ENCODE results near the gene OOSP2. TPM values are rescaled to one million over a fixed set of nuclear protein-coding genes. Genes with fewer than 3 reads are reported as not detected.

The OOSP2 gene
- total and polyA plus RNA-seq, 2 of the 13 experiments (the other 11 are each of a cell fraction or from before 2014, with no cell fraction given), result not detected

DNA sequence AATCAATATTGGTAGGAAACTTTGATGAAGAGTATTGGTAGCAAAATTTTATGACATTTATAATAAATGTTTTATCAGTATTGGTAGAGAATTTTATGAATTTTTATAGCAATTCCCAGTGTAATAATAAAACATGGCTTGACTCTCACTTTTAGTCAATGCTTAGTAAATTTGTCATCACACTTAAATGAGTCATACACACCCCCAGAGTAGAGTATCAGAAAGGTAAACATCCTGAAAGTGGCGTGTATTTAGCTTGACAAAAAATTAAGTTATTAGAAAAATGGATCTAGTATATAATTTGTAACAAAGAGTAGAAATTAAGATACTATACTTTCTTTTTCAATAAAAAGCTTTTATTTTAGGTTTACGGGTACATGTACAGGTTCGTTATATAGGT lies 18.8 kb downstream of the OOSP2 start (continued):
- TF ChIP-seq, protein P1, sequence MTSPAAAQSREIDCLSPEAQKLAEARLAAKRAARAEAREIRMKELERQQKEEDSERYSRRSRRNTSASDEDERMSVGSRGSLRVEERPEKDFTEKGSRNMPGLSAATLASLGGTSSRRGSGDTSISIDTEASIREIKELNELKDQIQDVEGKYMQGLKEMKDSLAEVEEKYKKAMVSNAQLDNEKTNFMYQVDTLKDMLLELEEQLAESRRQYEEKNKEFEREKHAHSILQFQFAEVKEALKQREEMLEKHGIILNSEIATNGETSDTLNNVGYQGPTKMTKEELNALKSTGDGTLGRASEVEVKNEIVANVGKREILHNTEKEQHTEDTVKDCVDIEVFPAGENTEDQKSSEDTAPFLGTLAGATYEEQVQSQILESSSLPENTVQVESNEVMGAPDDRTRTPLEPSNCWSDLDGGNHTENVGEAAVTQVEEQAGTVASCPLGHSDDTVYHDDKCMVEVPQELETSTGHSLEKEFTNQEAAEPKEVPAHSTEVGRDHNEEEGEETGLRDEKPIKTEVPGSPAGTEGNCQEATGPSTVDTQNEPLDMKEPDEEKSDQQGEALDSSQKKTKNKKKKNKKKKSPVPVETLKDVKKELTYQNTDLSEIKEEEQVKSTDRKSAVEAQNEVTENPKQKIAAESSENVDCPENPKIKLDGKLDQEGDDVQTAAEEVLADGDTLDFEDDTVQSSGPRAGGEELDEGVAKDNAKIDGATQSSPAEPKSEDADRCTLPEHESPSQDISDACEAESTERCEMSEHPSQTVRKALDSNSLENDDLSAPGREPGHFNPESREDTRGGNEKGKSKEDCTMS (CRISPR knock-in tag; conservative IDR thresholded peaks at IDR 0.05), result no peak
- TF ChIP-seq ZNF20 (CRISPR knock-in tag; IDR thresholded peaks at IDR 0.05) (no peak), EHMT2 (IDR thresholded peaks at IDR 0.05; ENCODE audit: borderline replicate concordance, low read depth, low read length) (no peak), JUN (CRISPR knock-in tag; IDR thresholded peaks at IDR 0.05) (no peak), PAF1 (CRISPR knock-in tag; IDR thresholded peaks at IDR 0.05) (no peak), RFXANK (CRISPR knock-in tag; IDR thresholded peaks at IDR 0.05) (no peak), ELF3 (CRISPR knock-in tag; IDR thresholded peaks at IDR 0.05) (no peak), SCMH1 (CRISPR knock-in tag; IDR thresholded peaks at IDR 0.05; ENCODE audit: borderline replicate concordance) (no peak)
- TF ChIP-seq, protein P2, sequence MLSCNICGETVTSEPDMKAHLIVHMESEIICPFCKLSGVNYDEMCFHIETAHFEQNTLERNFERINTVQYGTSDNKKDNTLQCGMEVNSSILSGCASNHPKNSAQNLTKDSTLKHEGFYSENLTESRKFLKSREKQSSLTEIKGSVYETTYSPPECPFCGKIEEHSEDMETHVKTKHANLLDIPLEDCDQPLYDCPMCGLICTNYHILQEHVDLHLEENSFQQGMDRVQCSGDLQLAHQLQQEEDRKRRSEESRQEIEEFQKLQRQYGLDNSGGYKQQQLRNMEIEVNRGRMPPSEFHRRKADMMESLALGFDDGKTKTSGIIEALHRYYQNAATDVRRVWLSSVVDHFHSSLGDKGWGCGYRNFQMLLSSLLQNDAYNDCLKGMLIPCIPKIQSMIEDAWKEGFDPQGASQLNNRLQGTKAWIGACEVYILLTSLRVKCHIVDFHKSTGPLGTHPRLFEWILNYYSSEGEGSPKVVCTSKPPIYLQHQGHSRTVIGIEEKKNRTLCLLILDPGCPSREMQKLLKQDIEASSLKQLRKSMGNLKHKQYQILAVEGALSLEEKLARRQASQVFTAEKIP (CRISPR knock-in tag; IDR thresholded peaks at IDR 0.05; ENCODE audit: borderline replicate concordance), result no peak

All from HepG2 (cell line).